OCI-LY1 (cell line): ENCODE data around the gene LCN1.

Source experiments
- H2AFZ ChIP-seq: fragments of 200-600 bp; sonication (generic), shearing (Covaris generic); 2 replicates; pipeline ENCODE4 v1.6.0; 2014; ENCODE audit warnings: antibody characterized with exemption, mild to moderate bottlenecking, low read length
- H3F3A ChIP-seq: fragments of 200-600 bp; sonication (generic), shearing (Covaris generic); 2 replicates; pipeline ENCODE4 v1.6.0; 2014; ENCODE audit warnings: mild to moderate bottlenecking, antibody characterized with exemption, low read length, moderate library complexity; ENCODE audit not compliant: insufficient read depth
- H3K27ac ChIP-seq: fragments of 200-600 bp; sonication (generic); 2 replicates; pipeline ENCODE4 v1.5.1; 2014; ENCODE audit warnings: low read length, mixed run types, mild to moderate bottlenecking, low read depth; ENCODE audit not compliant: poor library complexity, severe bottlenecking
- H3K27me3 ChIP-seq: fragments of 200-600 bp; sonication (generic); 2 replicates; pipeline ENCODE4 v1.6.0; 2014; ENCODE audit warnings: antibody characterized with exemption, mild to moderate bottlenecking, low read length, moderate library complexity; ENCODE audit not compliant: insufficient read depth
- H3K36me3 ChIP-seq: fragments of 200-600 bp; sonication (generic); 2 replicates; pipeline ENCODE4 v1.6.1; 2014; ENCODE audit warnings: mild to moderate bottlenecking, antibody characterized with exemption, low read length, moderate library complexity, mixed read lengths; ENCODE audit not compliant: insufficient read depth
- H3K4me1 ChIP-seq: fragments of 200-600 bp; sonication (generic); 2 replicates; pipeline ENCODE4 v1.5.1; 2014; ENCODE audit warnings: mild to moderate bottlenecking, low read length, moderate library complexity; ENCODE audit not compliant: insufficient read depth, severe bottlenecking
- H3K4me2 ChIP-seq: fragments of 200-600 bp; sonication (generic), shearing (Covaris generic); 2 replicates; pipeline ENCODE4 v1.6.1; 2014; ENCODE audit warnings: low read length
- H3K4me3 ChIP-seq: fragments of 200-600 bp; sonication (generic); 2 replicates; pipeline ENCODE4 v1.5.1; 2014; ENCODE audit warnings: low read length, low read depth, mild to moderate bottlenecking, mixed read lengths; ENCODE audit not compliant: poor library complexity, severe bottlenecking
- H3K79me2 ChIP-seq: fragments of 200-600 bp; shearing (Covaris generic); 2 replicates; pipeline ENCODE4 v1.6.1; 2016; ENCODE audit warnings: mixed run types, low read length, mixed read lengths; ENCODE audit not compliant: insufficient read depth
- H3K9ac ChIP-seq: fragments of 200-600 bp; sonication (generic), shearing (Covaris generic); 2 replicates; pipeline ENCODE4 v1.6.1; 2014; ENCODE audit warnings: mild to moderate bottlenecking, low read length, mixed read lengths
- H3K9me2 ChIP-seq: fragments of 200-600 bp; sonication (generic), shearing (Covaris generic); 2 replicates; pipeline ENCODE4 v1.6.1; 2014; ENCODE audit warnings: low read depth, mild to moderate bottlenecking, low read length, mixed read lengths
- H3K9me3 ChIP-seq: fragments of 200-600 bp; shearing (Covaris generic); 2 replicates; pipeline ENCODE4 v1.6.1; 2014; ENCODE audit warnings: low read length, mixed read lengths
- H4K20me1 ChIP-seq: fragments of 200-600 bp; sonication (generic), shearing (Covaris generic); 2 replicates; pipeline ENCODE4 v1.6.0; 2016; ENCODE audit warnings: mild to moderate bottlenecking, low read length; ENCODE audit not compliant: insufficient read depth
- EZH2 ChIP-seq: fragments of 200-600 bp; sonication (generic), shearing (Covaris generic); IDR thresholded peaks from 2 replicates; pipeline ENCODE4 v1.8.0; 2017; ENCODE audit warnings: borderline replicate concordance, mixed run types, mild to moderate bottlenecking, antibody characterized with exemption, low read length, moderate library complexity, mixed read lengths
- TF ChIP-seq, protein P1 (sequence below): fragments of 200-600 bp; sonication (generic), shearing (Covaris generic); IDR thresholded peaks from 2 replicates; pipeline ENCODE4 v1.5.1; 2017; ENCODE audit warnings: mild to moderate bottlenecking, antibody characterized with exemption, low read length, moderate library complexity, mixed read lengths

Gene LCN1

DNA sequence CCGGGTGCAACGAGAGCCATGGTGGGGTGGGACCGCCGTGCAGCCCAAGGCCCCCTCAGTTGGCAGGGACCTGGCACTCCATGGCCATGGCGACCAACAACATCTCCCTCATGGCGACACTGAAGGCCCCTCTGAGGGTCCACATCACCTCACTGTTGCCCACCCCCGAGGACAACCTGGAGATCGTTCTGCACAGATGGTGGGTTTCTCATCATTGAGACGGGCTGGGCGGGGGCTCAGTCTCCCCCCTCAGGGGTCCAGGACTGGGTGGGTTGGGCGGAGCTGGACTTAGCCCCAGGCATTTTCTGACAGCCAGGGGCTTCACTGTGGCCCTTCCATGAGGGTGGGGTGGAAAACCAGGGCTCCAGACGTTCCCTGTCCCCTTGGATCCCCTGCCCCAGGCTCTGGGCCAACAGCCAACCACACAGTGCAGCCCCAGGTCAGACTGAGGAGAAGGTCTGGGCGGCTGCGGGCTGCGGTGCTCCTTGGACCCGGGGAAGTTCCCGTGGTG, 41.0 kb downstream of the LCN1 start:
- H2AFZ ChIP-seq: no peak overlapping the region
- H3K27me3 ChIP-seq: no peaks in the 10 kb centered on the region
- H3K9me3 ChIP-seq: no peaks in the 10 kb centered on the region
- no peak overlapping the region for H3K27ac ChIP-seq
- no peak overlapping the region for H3K9ac ChIP-seq
- no peaks in the 10 kb centered on the region for H3F3A ChIP-seq
- no peaks in the 10 kb centered on the region for H3K36me3 ChIP-seq
- no peaks in the 10 kb centered on the region for H3K79me2 ChIP-seq
- no peak overlapping the region for H3K4me3 ChIP-seq
- no peaks in the 10 kb centered on the region for H3K4me1 ChIP-seq
- H4K20me1 ChIP-seq: no peaks in the 10 kb centered on the region
- H3K9me2 ChIP-seq: no peaks in the 10 kb centered on the region
- H3K4me2 ChIP-seq: no peak overlapping the region
- TF ChIP-seq EZH2: no peak
- TF ChIP-seq, protein P1, sequence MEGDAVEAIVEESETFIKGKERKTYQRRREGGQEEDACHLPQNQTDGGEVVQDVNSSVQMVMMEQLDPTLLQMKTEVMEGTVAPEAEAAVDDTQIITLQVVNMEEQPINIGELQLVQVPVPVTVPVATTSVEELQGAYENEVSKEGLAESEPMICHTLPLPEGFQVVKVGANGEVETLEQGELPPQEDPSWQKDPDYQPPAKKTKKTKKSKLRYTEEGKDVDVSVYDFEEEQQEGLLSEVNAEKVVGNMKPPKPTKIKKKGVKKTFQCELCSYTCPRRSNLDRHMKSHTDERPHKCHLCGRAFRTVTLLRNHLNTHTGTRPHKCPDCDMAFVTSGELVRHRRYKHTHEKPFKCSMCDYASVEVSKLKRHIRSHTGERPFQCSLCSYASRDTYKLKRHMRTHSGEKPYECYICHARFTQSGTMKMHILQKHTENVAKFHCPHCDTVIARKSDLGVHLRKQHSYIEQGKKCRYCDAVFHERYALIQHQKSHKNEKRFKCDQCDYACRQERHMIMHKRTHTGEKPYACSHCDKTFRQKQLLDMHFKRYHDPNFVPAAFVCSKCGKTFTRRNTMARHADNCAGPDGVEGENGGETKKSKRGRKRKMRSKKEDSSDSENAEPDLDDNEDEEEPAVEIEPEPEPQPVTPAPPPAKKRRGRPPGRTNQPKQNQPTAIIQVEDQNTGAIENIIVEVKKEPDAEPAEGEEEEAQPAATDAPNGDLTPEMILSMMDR: no peak

GRCh38 chr9:135563039-135563476, 41.8 kb downstream of the LCN1 start:
- Histone ChIP-seq H3K79me2 (no peaks in the 10 kb centered on the region), H4K20me1 (no peaks in the 10 kb centered on the region), H2AFZ (no peak overlapping the region), H3K9me3 (no peaks in the 10 kb centered on the region), H3K9me2 (no peaks in the 10 kb centered on the region), H3K27me3 (no peaks in the 10 kb centered on the region), H3K4me3 (no peak overlapping the region), H3K4me2 (no peak overlapping the region), H3F3A (no peaks in the 10 kb centered on the region), H3K9ac (no peak overlapping the region), H3K4me1 (no peaks in the 10 kb centered on the region), H3K36me3 (no peaks in the 10 kb centered on the region), H3K27ac (no peak overlapping the region)
- TF ChIP-seq EZH2: no peak
- TF ChIP-seq, protein P1: no peak

DNA sequence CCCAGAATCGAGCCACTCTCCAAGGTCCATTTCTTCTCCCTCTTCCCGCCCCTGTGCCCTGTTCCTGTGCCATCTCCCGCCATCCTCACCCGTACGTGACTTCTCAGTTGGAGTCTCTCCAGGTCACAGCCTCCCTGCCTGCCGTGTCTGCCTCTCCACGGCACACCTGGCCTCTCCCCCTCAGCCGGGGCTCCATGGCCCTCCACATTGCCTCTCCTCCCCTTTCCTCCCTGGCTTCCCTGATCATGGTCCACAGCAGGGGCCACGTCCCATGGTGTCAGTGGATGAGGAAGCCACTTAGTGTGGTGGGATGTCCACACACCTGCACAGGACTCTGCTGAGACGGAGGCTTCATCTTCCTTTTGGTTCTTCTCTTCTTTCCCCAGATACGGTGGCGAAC, 42.6 kb downstream of the LCN1 start:
- peaks cover under 1% of the 10 kb centered on the region; the same call in 1 of the 2 replicates for H3K27me3 ChIP-seq
- TF ChIP-seq EZH2: no peak
- TF ChIP-seq, protein P1: no peak
- H4K20me1 ChIP-seq: no peaks in the 10 kb centered on the region
- H3K9ac ChIP-seq: no peak overlapping the region
- no peak overlapping the region for H3K4me2 ChIP-seq
- no peak overlapping the region for H3K4me3 ChIP-seq
- H3K9me2 ChIP-seq: no peaks in the 10 kb centered on the region
- no peaks in the 10 kb centered on the region for H3K79me2 ChIP-seq
- H3F3A ChIP-seq: no peaks in the 10 kb centered on the region
- H3K9me3 ChIP-seq: no peaks in the 10 kb centered on the region
- no peaks in the 10 kb centered on the region for H3K4me1 ChIP-seq
- no peak overlapping the region for H3K27ac ChIP-seq
- H3K36me3 ChIP-seq: no peaks in the 10 kb centered on the region
- H2AFZ ChIP-seq: no peak overlapping the region
